RCC 7860 (cell line): Measurements from ENCODE around the gene DYNC1I1.
"Not testable (repeated sequence)": the region's sequence is repeated elsewhere in the genome, so short reads cannot be mapped to it uniquely, and the experiment has no call there.

Experiments used
- DNase-seq: peaks from one replicate; pipeline ENCODE4 v3.0.0-alpha.2; 2015; ENCODE audit warnings: low spot score
- FAIRE-seq: peaks from 2 replicates; lab custom pipeline; 2012; peaks lifted over from hg19 to GRCh38; lab: Jason Lieb, UNC

DYNC1I1 gene

GRCh38 chr7:95904099-95904498, 131.7 kb downstream of the DYNC1I1 start:
- FAIRE-seq (no peak), DNase-seq (no peak)

GRCh38 chr7:95905167-95905566, 132.8 kb downstream of the DYNC1I1 start:
- DNase-seq (no peak), FAIRE-seq (no peak)

- DNase-seq (no peak), FAIRE-seq (no peak)
These were observed 134.5 kb downstream of the DYNC1I1 start for GRCh38 chr7:95906851-95907250.

- no peak for FAIRE-seq
These were observed 135.0 kb downstream of the DYNC1I1 start for GRCh38 chr7:95907337-95907736.

GRCh38 chr7:95908499-95908898, 136.1 kb downstream of the DYNC1I1 start:
- FAIRE-seq (no peak), DNase-seq (no peak)

More at GRCh38 chr7:95907337-95907736, 135.0 kb downstream of the DYNC1I1 start:
- no peak for DNase-seq

- FAIRE-seq = no peak
- DNase-seq = no peak
These were observed 138.0 kb downstream of the DYNC1I1 start for GRCh38 chr7:95910341-95910740.

GRCh38 chr7:95915731-95916130, 143.4 kb downstream of the DYNC1I1 start:
- FAIRE-seq (no peak), DNase-seq (no peak)

- FAIRE-seq (peak; percentile 80), DNase-seq (peak; percentile 28)
These were observed 144.4 kb downstream of the DYNC1I1 start for GRCh38 chr7:95916573-95917297.

- FAIRE-seq (no peak), DNase-seq (no peak)
These were observed 145.3 kb downstream of the DYNC1I1 start for GRCh38 chr7:95917634-95918033.

GRCh38 chr7:95919556-95919955, 147.2 kb downstream of the DYNC1I1 start:
- DNase-seq (no peak), FAIRE-seq (no peak)

- FAIRE-seq (peak; percentile 57), DNase-seq (peak; percentile 37)
These were observed 149.2 kb downstream of the DYNC1I1 start for GRCh38 chr7:95921543-95921942.

- DNase-seq = no peak
These were observed 149.8 kb downstream of the DYNC1I1 start for GRCh38 chr7:95922191-95922590.

GRCh38 chr7:95925236-95925635, 152.9 kb downstream of the DYNC1I1 start:
- DNase-seq (no peak), FAIRE-seq (no peak)

More at GRCh38 chr7:95922191-95922590, 149.8 kb downstream of the DYNC1I1 start:
- FAIRE-seq = no peak

GRCh38 chr7:95925971-95926370, 153.6 kb downstream of the DYNC1I1 start:
- FAIRE-seq (no peak), DNase-seq (no peak)

- DNase-seq (no peak), FAIRE-seq (no peak)
These were observed 155.4 kb downstream of the DYNC1I1 start for GRCh38 chr7:95927756-95928155.

- DNase-seq (no peak), FAIRE-seq (no peak)
These were observed 157.4 kb downstream of the DYNC1I1 start for GRCh38 chr7:95929710-95930280.

GRCh38 chr7:95931460-95932232, 159.3 kb downstream of the DYNC1I1 start:
- DNase-seq = no peak
- no peak for FAIRE-seq

GRCh38 chr7:95933618-95934017, 161.3 kb downstream of the DYNC1I1 start:
- FAIRE-seq (no peak), DNase-seq (no peak)

- FAIRE-seq, DNase-seq: not testable (repeated sequence)
These were observed 172.5 kb downstream of the DYNC1I1 start for GRCh38 chr7:95944867-95945266.

GRCh38 chr7:95950698-95951097, 178.3 kb downstream of the DYNC1I1 start:
- FAIRE-seq (no peak), DNase-seq (no peak)

GRCh38 chr7:95951531-95951930, 179.2 kb downstream of the DYNC1I1 start:
- FAIRE-seq (no peak), DNase-seq (no peak)
